ENCODE data around the gene ZNF106. TPM values are rescaled to one million over a fixed set of nuclear protein-coding genes. Genes with fewer than 3 reads are reported as not detected.
A peak's percentile ranks its signal among the peaks of the same experiment; 100 is the strongest.

ZNF106 gene
- total and polyA plus RNA-seq, 2 of the 4 experiments (the other 2 are of a cell fraction) = 19.2 to 87.5 TPM

DNA sequence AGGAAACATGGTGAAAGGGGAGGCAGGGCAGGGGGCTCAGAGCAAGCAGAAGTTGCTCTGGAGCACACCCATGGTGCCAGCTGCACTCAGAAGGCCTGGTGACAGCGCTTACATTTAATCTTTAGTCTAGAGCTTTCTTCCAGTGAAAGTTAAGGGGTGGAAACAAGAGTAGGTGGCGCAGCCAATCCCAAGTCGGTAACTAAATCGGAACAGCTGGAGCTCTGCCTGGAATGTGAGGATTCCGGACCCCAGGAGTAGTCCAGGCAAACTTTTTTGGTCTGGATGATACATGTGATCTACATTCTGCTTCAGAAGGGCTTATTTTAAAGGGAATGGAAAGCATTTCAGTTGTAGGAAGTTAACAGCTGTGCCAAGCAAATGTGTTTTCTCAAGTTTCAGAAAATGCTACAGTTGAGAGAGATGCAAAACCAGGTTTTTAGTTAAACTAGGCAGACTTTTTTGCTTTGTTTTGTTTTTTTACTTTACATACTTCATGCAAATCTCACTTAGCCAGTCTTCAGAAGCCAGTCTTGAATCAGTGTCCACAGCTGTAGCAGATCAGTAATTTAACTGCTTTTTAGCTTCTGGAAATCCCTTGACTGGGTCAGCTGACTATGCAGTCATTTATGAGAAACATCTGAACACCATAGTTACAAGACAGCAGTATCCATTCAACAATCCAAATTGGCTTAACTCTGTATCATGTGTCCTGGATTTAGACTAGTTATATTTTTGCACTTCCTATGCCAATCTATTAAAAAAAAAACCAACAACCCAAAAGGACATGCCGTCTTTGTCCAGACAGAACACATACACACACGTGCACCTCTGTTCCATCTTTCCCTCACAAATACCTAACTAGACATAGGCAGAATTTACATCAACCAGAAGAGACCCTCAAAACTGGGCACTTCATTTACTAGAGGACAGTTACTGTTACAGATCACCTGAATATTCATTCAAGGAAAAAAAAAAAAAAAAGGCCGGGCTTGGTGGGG lies 33.2 kb downstream of the ZNF106 start (continued):
- TF ChIP-seq MXI1 (IDR thresholded peaks at IDR 0.05; ENCODE audit: borderline replicate concordance, low read depth, low read length) (peak; percentile 15; the same call in 1 of the 2 replicates), POLR2A (IDR thresholded peaks at IDR 0.05; ENCODE audit: low read depth, low read length) (peak; percentile 53; the same call in 1 of the 2 replicates)
- TF ChIP-seq, protein P1, sequence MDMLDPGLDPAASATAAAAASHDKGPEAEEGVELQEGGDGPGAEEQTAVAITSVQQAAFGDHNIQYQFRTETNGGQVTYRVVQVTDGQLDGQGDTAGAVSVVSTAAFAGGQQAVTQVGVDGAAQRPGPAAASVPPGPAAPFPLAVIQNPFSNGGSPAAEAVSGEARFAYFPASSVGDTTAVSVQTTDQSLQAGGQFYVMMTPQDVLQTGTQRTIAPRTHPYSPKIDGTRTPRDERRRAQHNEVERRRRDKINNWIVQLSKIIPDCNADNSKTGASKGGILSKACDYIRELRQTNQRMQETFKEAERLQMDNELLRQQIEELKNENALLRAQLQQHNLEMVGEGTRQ (IDR thresholded peaks at IDR 0.05; ENCODE audit: low read depth, low read length) = peak; percentile 91
